HG03175 (cell line): Measurements from ENCODE around the gene ZSCAN4.

ENCODE experiments used
- ATAC-seq: cut with Tn5 transposase; IDR thresholded peaks from one replicate; pipeline ENCODE4 v1.9.1; 2021; ENCODE audit warnings: mild to moderate bottlenecking, moderate library complexity; ENCODE audit not compliant: unreplicated experiment

Gene ZSCAN4

GRCh38 chr19:57672466-57672865 is 3.7 kb downstream of the ZSCAN4 start:
- no peak for ATAC-seq

GRCh38 chr19:57675881-57676280 is 7.1 kb downstream of the ZSCAN4 start:
- ATAC-seq = no peak

- ATAC-seq = no peak
Measured at GRCh38 chr19:57682226-57682766, 13.6 kb downstream of the ZSCAN4 start.

- ATAC-seq = no peak
Measured at GRCh38 chr19:57686727-57687126, 18.0 kb downstream of the ZSCAN4 start.

GRCh38 chr19:57687363-57688010 is 18.8 kb downstream of the ZSCAN4 start:
- ATAC-seq = no peak

GRCh38 chr19:57688011-57688763 is 19.5 kb downstream of the ZSCAN4 start:
- no peak for ATAC-seq

- no peak for ATAC-seq
Measured at GRCh38 chr19:57689750-57690149, 21.0 kb downstream of the ZSCAN4 start.

- no peak for ATAC-seq
Measured at GRCh38 chr19:57701625-57702024, 32.9 kb downstream of the ZSCAN4 start.

- ATAC-seq = no peak
Measured at GRCh38 chr19:57706346-57706745, 37.6 kb downstream of the ZSCAN4 start.

GRCh38 chr19:57708641-57709361 is 40.1 kb downstream of the ZSCAN4 start, which contains the start of gene ZNF154:
Gene ZNF154, minus strand, starts transcription at chr19:57709204. Its CDS starts 233 bp downstream, at chr19:57708971.
- ATAC-seq = no peak

- no peak for ATAC-seq
Measured at GRCh38 chr19:57709616-57710015, 40.9 kb downstream of the ZSCAN4 start.

- ATAC-seq = no peak
Measured at GRCh38 chr19:57712222-57712621, 43.5 kb downstream of the ZSCAN4 start.

- no peak for ATAC-seq
Measured at GRCh38 chr19:57719424-57719823, 50.7 kb downstream of the ZSCAN4 start.

- ATAC-seq = no peak
Measured at GRCh38 chr19:57719901-57720519, 51.3 kb downstream of the ZSCAN4 start.

GRCh38 chr19:57720878-57721277 is 52.1 kb downstream of the ZSCAN4 start:
- no peak for ATAC-seq
